Measurements from ENCODE around the gene SLC6A19. TPM values are rescaled to one million over a fixed set of nuclear protein-coding genes. Genes with fewer than 3 reads are reported as not detected.

The SLC6A19 gene
- total and polyA plus RNA-seq, 12 donors = 0.11 TPM; not detected in 11

DNA sequence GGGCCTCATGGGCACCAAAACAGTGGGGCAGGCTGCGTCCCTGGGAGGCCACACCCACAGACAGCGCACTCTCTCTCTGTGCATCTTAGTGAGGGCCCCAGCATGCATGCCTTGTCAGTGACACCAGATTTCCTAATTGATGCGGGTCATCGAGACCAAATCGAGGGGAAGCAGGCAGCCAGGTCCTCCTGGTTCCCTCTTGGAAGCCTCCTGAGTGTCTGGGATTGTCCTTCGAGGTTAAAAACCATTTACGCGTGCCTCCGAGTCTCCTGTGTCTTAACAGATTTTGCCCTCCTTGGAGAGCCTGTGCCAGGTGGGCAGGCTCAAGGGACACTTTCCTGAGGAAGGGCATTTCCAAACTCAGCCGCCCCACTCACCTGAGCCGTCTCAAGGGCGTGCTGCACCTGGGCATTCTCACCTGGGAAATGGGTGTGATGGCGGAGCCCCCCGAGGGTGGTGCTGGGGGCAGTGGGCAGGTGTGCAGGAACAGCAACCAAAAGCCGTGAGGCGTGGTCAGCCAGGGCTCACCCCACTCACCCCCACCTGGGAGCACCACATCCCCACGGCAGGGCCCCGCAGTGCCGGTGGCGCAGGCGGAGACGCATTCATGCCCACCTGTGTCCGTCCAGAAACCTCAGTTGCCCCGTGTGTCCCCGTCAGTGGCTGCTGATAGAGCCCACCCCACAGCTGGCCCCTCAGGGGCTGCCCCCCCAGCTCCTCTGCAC, 2.7 kb downstream of the SLC6A19 start:
- WGBS, 2 donors = 74 to 77% methylated on average over 25 of the region's 25 CpGs
- ATAC-seq = no peak
- peaks cover 0 to 94% (median 34%) of the 10 kb centered on the region in 7 donors for H3K27me3 ChIP-seq

DNA sequence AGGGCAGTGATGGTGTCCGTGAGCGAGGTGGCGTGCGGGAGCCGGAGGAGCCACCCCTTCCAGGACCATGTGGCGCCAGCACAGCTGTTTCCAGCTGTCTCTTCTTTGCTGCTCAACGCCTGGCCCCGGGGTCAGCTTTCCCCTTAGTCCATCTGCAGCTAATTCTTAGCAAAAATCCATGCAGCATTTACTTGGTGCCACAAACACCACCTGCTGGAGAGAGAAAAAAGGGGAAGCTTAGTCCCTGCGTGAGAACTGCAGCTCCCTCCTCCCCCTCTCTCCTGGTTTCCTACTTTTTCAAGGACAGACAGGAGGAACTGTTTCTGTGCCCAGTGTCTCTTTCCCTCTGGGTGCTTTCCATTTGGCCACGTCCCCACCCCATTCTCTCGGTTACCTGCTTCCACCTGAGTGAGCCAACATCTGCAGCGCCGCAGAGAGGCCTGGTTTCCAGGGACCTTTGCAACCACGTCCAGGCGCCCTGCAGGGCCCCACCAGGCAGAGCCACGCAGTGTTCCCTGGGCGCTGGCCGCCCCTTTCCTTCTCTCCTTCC, 3.4 kb downstream of the SLC6A19 start:
- peak in 1 of 2 donors; percentile 6 for DNase-seq
- TF ChIP-seq, protein P1, sequence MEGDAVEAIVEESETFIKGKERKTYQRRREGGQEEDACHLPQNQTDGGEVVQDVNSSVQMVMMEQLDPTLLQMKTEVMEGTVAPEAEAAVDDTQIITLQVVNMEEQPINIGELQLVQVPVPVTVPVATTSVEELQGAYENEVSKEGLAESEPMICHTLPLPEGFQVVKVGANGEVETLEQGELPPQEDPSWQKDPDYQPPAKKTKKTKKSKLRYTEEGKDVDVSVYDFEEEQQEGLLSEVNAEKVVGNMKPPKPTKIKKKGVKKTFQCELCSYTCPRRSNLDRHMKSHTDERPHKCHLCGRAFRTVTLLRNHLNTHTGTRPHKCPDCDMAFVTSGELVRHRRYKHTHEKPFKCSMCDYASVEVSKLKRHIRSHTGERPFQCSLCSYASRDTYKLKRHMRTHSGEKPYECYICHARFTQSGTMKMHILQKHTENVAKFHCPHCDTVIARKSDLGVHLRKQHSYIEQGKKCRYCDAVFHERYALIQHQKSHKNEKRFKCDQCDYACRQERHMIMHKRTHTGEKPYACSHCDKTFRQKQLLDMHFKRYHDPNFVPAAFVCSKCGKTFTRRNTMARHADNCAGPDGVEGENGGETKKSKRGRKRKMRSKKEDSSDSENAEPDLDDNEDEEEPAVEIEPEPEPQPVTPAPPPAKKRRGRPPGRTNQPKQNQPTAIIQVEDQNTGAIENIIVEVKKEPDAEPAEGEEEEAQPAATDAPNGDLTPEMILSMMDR (IDR thresholded peaks at IDR 0.05) = peak in 3 of 9 donors; percentile 7 to 23 (median 17)

More for the DNA sequence above, 2.7 kb downstream of the SLC6A19 start:
- Histone ChIP-seq H3K4me1 (no peaks in the 10 kb centered on the region), H3K27ac (no peak overlapping the region), H3K4me3 (no peak overlapping the region), H3K36me3 (no peaks in the 10 kb centered on the region), H3K9me3 (no peaks in the 10 kb centered on the region)
- DNase-seq = peak in 1 of 2 donors; percentile 9
- intact Hi-C loops (cut with DNase I) = no loop called here
- TF ChIP-seq, protein P1 (IDR thresholded peaks at IDR 0.05) = no peak

DNA sequence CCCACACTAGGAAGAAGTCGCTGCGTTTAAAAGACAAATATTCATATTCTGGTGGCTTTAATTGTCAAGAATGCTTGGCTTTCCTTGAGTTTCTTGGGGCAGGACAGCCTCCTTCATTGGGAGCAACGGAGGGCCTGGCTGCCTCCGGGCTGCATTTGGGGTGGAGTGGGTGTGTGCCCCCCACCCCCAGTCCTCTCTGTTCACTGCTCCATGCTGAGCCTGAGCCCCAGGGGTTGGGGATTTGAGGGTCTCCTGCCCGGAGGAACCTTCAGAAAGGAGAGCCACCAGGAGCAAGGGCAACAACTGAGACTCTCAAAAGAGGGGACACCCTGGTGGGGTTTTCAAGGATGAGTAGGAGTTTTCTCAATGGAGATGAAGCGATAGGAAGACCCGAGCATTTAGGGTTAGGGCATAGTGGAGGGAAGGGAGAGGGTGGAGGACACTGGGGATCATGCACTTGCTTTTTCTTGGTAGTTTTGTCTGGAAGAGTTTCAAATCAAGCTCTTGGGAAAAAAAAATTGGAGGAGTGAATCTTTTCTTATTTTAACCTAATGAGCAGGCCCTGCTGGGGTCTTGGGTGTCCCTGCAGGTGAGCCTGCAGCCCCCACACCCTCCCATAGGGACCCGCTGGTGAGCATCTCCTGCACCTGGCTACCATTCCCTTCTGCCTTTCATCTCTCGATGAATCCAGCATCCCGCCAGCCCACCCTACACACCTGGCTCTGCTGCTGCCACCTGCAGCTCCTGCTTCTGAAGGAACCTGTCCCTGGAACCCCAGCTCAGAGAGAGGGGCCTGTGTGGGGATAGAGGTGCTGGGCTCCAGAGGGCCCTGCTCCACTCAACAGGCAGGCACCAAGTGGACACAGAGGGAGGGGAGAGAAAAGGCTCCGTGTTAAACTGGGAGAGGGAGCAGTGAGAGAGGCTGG, 4.1 kb downstream of the SLC6A19 start:
- ATAC-seq (no peak), DNase-seq (no peak)
- no peaks in the 10 kb centered on the region for H3K9me3 ChIP-seq
- H3K4me1 ChIP-seq = no peaks in the 10 kb centered on the region
- 69 to 84% methylated on average over 10 to 11 of the region's 11 CpGs for WGBS, 2 donors
- intact Hi-C loops (cut with DNase I) = no loop called here
- H3K27ac ChIP-seq = no peak overlapping the region
- no peak overlapping the region for H3K4me3 ChIP-seq
- TF ChIP-seq, protein P1 (IDR thresholded peaks at IDR 0.05) = no peak
- no peaks in the 10 kb centered on the region for H3K36me3 ChIP-seq
- peaks cover 0 to 87% (median 20%) of the 10 kb centered on the region in 7 donors for H3K27me3 ChIP-seq

More for the DNA sequence above, 3.4 kb downstream of the SLC6A19 start:
- H3K4me3 ChIP-seq = no peak overlapping the region
- H3K36me3 ChIP-seq = no peaks in the 10 kb centered on the region
- ATAC-seq = peak in 3 of 8 donors; percentile 33 to 70 (median 37)
- H3K27ac ChIP-seq = no peak overlapping the region
- WGBS, 2 donors = 37 to 38% methylated on average over 18 of the region's 18 CpGs
- H3K27me3 ChIP-seq = peaks cover 0 to 90% (median 28%) of the 10 kb centered on the region in 7 donors
- H3K9me3 ChIP-seq = no peaks in the 10 kb centered on the region
- intact Hi-C loops (cut with DNase I) = no loop called here
- no peaks in the 10 kb centered on the region for H3K4me1 ChIP-seq
